Liver (tissue), 9 donors: Measurements from ENCODE around the gene RYR3. TPM values are rescaled to one million over a fixed set of nuclear protein-coding genes. Genes with fewer than 3 reads are reported as not detected.

ENCODE experiments used
- DNase-seq: peaks from one replicate; pipeline ENCODE4 v3.0.0-alpha.2; 2017; ENCODE audit warnings: low spot score
- H3K27ac ChIP-seq, 2 donors: one replicate each; pipeline ENCODE4 v1.7.0; 2013; ENCODE audit warnings: inconsistent platforms in 2 of 2, low read length in 2 of 2, control low read depth in 1 of 2, low read depth in 1 of 2, mild to moderate bottlenecking in 1 of 2
- H3K27me3 ChIP-seq, 4 donors: one replicate each; pipeline versions ENCODE4 v1.6.1 to v1.7.0; 2013; ENCODE audit warnings: low read length in 3 of 4, inconsistent platforms in 1 of 4, mild to moderate bottlenecking in 1 of 4, moderate library complexity in 1 of 4; ENCODE audit not compliant: control insufficient read depth in 4 of 4, insufficient read depth in 4 of 4
- H3K36me3 ChIP-seq, 4 donors: one replicate each; pipeline versions ENCODE4 v1.6.1 to v1.7.0; 2013; ENCODE audit warnings: low read length in 3 of 4, mild to moderate bottlenecking in 3 of 4, low read depth in 1 of 4, moderate library complexity in 1 of 4; ENCODE audit not compliant: control insufficient read depth in 4 of 4, insufficient read depth in 3 of 4
- H3K4me1 ChIP-seq, 4 donors: one replicate each; pipeline versions ENCODE4 v1.6.1 to v1.7.0; 2013; ENCODE audit warnings: low read length in 3 of 4, mild to moderate bottlenecking in 3 of 4, moderate library complexity in 1 of 4; ENCODE audit not compliant: control insufficient read depth in 4 of 4, insufficient read depth in 4 of 4
- H3K4me3 ChIP-seq, 3 donors: one replicate each; pipeline versions ENCODE4 v1.6.1 to v1.7.0; 2013; ENCODE audit warnings: low read length in 3 of 3, control low read depth in 1 of 3, low read depth in 1 of 3, mild to moderate bottlenecking in 1 of 3
- H3K9ac ChIP-seq, 2 donors: one replicate each; pipeline ENCODE4 v1.7.0; 2013; ENCODE audit warnings: low read length in 2 of 2, mild to moderate bottlenecking in 2 of 2, moderate library complexity in 2 of 2, control low read depth in 1 of 2, low read depth in 1 of 2
- H3K9me3 ChIP-seq, 4 donors: one replicate each; pipeline versions ENCODE4 v1.6.1 to v1.7.0; 2013; ENCODE audit warnings: low read length in 3 of 4; ENCODE audit not compliant: control insufficient read depth in 4 of 4
- ATF3 ChIP-seq: IDR thresholded peaks from 2 replicates; pipeline ENCODE4 v1.6.1; 2016; ENCODE audit warnings: antibody characterized with exemption
- EGR1 ChIP-seq, 2 donors: IDR thresholded peaks; 2 replicates each; pipeline ENCODE4 v1.6.1; 2016 to 2018; ENCODE audit warnings: antibody characterized with exemption in 2 of 2, low read depth in 2 of 2
- FOXA1 ChIP-seq: IDR thresholded peaks from 2 replicates; pipeline ENCODE4 v1.6.1; 2016; ENCODE audit warnings: antibody characterized with exemption
- FOXA2 ChIP-seq: IDR thresholded peaks from 2 replicates; pipeline ENCODE4 v1.6.1; 2016; ENCODE audit warnings: antibody characterized with exemption
- GABPA ChIP-seq, 2 donors: IDR thresholded peaks in 1 of 2; conservative IDR thresholded peaks in 1 of 2; 2 replicates each; pipeline ENCODE4 v1.6.1; 2016; ENCODE audit warnings: antibody characterized with exemption in 2 of 2, mild to moderate bottlenecking in 1 of 2, moderate library complexity in 1 of 2
- HNF4A ChIP-seq, 2 donors: conservative IDR thresholded peaks; 2 replicates each; pipeline ENCODE4 v1.6.1; 2016; ENCODE audit warnings: antibody characterized with exemption in 2 of 2, mild to moderate bottlenecking in 2 of 2
- HNF4G ChIP-seq: IDR thresholded peaks from 2 replicates; pipeline ENCODE4 v1.6.1; 2016; ENCODE audit warnings: antibody characterized with exemption
- JUND ChIP-seq, 2 donors: IDR thresholded peaks; 2 replicates each; pipeline ENCODE4 v1.6.1; 2016; ENCODE audit warnings: antibody characterized with exemption in 2 of 2
- MAX ChIP-seq: IDR thresholded peaks from 2 replicates; pipeline ENCODE4 v1.6.1; 2016; ENCODE audit warnings: antibody characterized with exemption
- NR2F2 ChIP-seq: IDR thresholded peaks from 2 replicates; pipeline ENCODE4 v1.6.1; 2016; ENCODE audit warnings: antibody characterized with exemption
- RAD21 ChIP-seq, 2 donors: IDR thresholded peaks; 2 replicates each; pipeline ENCODE4 v1.6.1; 2016; ENCODE audit warnings: antibody characterized with exemption in 2 of 2, mild to moderate bottlenecking in 2 of 2
- RXRA ChIP-seq, 2 donors: IDR thresholded peaks; 2 replicates each; pipeline ENCODE4 v1.6.1; 2017 to 2018; ENCODE audit warnings: antibody characterized with exemption in 2 of 2, mild to moderate bottlenecking in 1 of 2
- SP1 ChIP-seq: IDR thresholded peaks from 2 replicates; pipeline ENCODE4 v1.6.1; 2018; ENCODE audit warnings: antibody characterized with exemption, mild to moderate bottlenecking
- TAF1 ChIP-seq: conservative IDR thresholded peaks from 2 replicates; pipeline ENCODE4 v1.6.1; 2016; ENCODE audit warnings: antibody characterized with exemption, mild to moderate bottlenecking
- YY1 ChIP-seq: IDR thresholded peaks from 2 replicates; pipeline ENCODE4 v1.6.1; 2016; ENCODE audit warnings: antibody characterized with exemption, mild to moderate bottlenecking
- WGBS: extraction: QIAGEN DNeasy Blood & Tissue Kit; methylation state at CpG from one replicate; pipeline ENCODE4 v1.1.7; 2013; 5-methylcytosine and 5-hydroxymethylcytosine counted together
- polyA plus RNA-seq, 2 donors: library from polyadenylated mRNA; stranded (reverse) in 1 of 2; unstranded in 1 of 2; fragments of 200-250 nt in 1 of 2; fragments of >200 nt in 1 of 2; fragmentation: Nextera tagmentation in 1 of 2; extraction: Ambion mirVana in 1 of 2; gene quantifications; one replicate each; pipeline versions ENCODE4 v1.2.1 to v1.2.3, GENCODE V29; 2013 to 2015
- total RNA-seq, 2 donors: library from RNA; depleted of rRNA; stranded (reverse); fragments of >200 nt; gene quantifications; one replicate each; pipeline ENCODE4 v1.2.3, GENCODE V29; 2014
- TF ChIP-seq, protein P1 (sequence below): IDR thresholded peaks from 2 replicates; pipeline ENCODE4 v1.6.1; 2016; ENCODE audit warnings: antibody characterized with exemption, mild to moderate bottlenecking
- TF ChIP-seq, protein P2 (sequence below): IDR thresholded peaks from 2 replicates; pipeline ENCODE4 v1.6.1; 2016; ENCODE audit warnings: antibody characterized with exemption
- TF ChIP-seq, protein P3 (sequence below): fragments of 150-350 bp; IDR thresholded peaks from 2 replicates; pipeline ENCODE4 v1.5.1; 2017; ENCODE audit warnings: improper control_type of control experiment, low read depth, low read length; ENCODE audit not compliant: missing input control
- donor health status: healthy.
- donor health status: healthy.
- donor health status: healthy.
- donor health status: healthy.
- donor health status: healthy.

The RYR3 gene
- total and polyA plus RNA-seq, 4 donors: 0.01 to 1.1 (median 0.22) TPM

GRCh38 chr15:33329457-33329856 is 18.7 kb downstream of the RYR3 start (continued):
- TF ChIP-seq, protein P1, sequence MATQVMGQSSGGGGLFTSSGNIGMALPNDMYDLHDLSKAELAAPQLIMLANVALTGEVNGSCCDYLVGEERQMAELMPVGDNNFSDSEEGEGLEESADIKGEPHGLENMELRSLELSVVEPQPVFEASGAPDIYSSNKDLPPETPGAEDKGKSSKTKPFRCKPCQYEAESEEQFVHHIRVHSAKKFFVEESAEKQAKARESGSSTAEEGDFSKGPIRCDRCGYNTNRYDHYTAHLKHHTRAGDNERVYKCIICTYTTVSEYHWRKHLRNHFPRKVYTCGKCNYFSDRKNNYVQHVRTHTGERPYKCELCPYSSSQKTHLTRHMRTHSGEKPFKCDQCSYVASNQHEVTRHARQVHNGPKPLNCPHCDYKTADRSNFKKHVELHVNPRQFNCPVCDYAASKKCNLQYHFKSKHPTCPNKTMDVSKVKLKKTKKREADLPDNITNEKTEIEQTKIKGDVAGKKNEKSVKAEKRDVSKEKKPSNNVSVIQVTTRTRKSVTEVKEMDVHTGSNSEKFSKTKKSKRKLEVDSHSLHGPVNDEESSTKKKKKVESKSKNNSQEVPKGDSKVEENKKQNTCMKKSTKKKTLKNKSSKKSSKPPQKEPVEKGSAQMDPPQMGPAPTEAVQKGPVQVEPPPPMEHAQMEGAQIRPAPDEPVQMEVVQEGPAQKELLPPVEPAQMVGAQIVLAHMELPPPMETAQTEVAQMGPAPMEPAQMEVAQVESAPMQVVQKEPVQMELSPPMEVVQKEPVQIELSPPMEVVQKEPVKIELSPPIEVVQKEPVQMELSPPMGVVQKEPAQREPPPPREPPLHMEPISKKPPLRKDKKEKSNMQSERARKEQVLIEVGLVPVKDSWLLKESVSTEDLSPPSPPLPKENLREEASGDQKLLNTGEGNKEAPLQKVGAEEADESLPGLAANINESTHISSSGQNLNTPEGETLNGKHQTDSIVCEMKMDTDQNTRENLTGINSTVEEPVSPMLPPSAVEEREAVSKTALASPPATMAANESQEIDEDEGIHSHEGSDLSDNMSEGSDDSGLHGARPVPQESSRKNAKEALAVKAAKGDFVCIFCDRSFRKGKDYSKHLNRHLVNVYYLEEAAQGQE: no peak
- no peak for TF ChIP-seq FOXA1
- no peak for TF ChIP-seq MAX

- DNase-seq: no peak
- Histone ChIP-seq H3K4me3 (no peak overlapping the region), H3K27ac (no peak overlapping the region), H3K36me3 (no peaks in the 10 kb centered on the region), H3K27me3 (peaks cover 0 to 10% (median 1%) of the 10 kb centered on the region in 4 donors), H3K9me3 (no peaks in the 10 kb centered on the region), H3K4me1 (no peaks in the 10 kb centered on the region), H3K9ac (no peak overlapping the region)
- TF ChIP-seq, protein P2, sequence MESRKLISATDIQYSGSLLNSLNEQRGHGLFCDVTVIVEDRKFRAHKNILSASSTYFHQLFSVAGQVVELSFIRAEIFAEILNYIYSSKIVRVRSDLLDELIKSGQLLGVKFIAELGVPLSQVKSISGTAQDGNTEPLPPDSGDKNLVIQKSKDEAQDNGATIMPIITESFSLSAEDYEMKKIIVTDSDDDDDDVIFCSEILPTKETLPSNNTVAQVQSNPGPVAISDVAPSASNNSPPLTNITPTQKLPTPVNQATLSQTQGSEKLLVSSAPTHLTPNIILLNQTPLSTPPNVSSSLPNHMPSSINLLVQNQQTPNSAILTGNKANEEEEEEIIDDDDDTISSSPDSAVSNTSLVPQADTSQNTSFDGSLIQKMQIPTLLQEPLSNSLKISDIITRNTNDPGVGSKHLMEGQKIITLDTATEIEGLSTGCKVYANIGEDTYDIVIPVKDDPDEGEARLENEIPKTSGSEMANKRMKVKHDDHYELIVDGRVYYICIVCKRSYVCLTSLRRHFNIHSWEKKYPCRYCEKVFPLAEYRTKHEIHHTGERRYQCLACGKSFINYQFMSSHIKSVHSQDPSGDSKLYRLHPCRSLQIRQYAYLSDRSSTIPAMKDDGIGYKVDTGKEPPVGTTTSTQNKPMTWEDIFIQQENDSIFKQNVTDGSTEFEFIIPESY: no peak
- no peak for TF ChIP-seq NR2F2
- no peak for TF ChIP-seq ATF3
- TF ChIP-seq SP1: no peak
- no peak for TF ChIP-seq HNF4G
- TF ChIP-seq, protein P3, sequence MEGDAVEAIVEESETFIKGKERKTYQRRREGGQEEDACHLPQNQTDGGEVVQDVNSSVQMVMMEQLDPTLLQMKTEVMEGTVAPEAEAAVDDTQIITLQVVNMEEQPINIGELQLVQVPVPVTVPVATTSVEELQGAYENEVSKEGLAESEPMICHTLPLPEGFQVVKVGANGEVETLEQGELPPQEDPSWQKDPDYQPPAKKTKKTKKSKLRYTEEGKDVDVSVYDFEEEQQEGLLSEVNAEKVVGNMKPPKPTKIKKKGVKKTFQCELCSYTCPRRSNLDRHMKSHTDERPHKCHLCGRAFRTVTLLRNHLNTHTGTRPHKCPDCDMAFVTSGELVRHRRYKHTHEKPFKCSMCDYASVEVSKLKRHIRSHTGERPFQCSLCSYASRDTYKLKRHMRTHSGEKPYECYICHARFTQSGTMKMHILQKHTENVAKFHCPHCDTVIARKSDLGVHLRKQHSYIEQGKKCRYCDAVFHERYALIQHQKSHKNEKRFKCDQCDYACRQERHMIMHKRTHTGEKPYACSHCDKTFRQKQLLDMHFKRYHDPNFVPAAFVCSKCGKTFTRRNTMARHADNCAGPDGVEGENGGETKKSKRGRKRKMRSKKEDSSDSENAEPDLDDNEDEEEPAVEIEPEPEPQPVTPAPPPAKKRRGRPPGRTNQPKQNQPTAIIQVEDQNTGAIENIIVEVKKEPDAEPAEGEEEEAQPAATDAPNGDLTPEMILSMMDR: no peak
- no peak for TF ChIP-seq YY1
- no peak for TF ChIP-seq HNF4A (conservative IDR thresholded peaks at IDR 0.05)
- no peak for TF ChIP-seq RAD21 (IDR thresholded peaks at IDR 0.05)
- TF ChIP-seq, protein P1: no peak
- TF ChIP-seq JUND (IDR thresholded peaks at IDR 0.05): no peak
- no peak for TF ChIP-seq TAF1
- no peak for TF ChIP-seq RXRA (IDR thresholded peaks at IDR 0.05)
- TF ChIP-seq FOXA2: no peak
- TF ChIP-seq FOXA1: no peak
- no peak for TF ChIP-seq EGR1 (IDR thresholded peaks at IDR 0.05; ENCODE audit: low read depth in 2 of 2)
- no peak for TF ChIP-seq GABPA (IDR thresholded peaks at IDR 0.05 in 1 of 2, conservative IDR thresholded peaks at IDR 0.05 in 1 of 2)
- 67% methylated on average over 3 of the region's 3 CpGs for WGBS
Observed at GRCh38 chr15:33330931-33331330, 20.2 kb downstream of the RYR3 start.
